ENCODE results near the gene LSM14B.
"Not testable (repeated sequence)": the region's sequence is repeated elsewhere in the genome, so short reads cannot be mapped to it uniquely, and the experiment has no call there.

Gene LSM14B

DNA sequence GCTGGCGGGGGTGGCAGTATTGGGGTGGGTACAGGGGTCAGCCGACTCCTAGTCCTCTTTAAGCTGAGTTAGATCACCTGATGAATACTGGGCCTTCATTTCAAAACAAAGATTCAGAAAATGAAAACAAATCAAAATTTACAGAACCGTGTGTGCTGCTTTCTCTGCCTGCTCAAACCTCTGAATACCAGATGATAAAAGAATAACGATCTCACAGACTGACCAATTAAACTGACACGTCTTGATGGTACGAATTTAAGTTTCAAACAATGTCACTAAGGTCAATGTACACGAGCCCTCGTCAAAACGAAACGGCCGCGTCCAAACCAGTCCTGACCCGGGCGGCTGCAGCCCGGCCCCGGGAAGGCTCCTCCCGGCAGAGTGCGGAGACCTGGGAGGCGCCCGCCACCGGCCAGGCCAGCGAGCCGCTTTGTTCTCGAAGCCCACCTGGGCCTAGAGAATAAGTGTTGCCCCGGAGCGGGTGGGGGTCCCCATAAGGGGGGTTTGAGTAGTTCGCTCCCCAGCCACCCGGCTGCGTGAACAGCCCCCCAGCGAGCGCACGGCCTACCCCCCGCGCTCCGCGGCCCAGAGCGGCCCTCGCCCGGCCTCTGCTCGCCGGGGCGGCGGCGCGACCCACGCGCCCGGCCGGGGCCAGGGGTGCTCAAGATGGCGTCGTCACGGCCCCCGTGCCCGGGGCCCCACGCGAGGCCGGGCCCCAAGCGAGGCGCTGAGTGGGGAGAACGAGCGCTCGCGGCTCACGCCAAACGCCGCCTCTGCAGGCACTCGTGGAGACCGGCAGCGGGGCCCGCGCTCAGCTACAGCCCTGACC is 20.2 kb downstream of the LSM14B start:
- no peak for DNase-seq (ENCODE audit: low read depth, low spot score)
- H3K4me3 ChIP-seq (ENCODE audit: low read length): peak overlapping the region; percentile 78

DNA sequence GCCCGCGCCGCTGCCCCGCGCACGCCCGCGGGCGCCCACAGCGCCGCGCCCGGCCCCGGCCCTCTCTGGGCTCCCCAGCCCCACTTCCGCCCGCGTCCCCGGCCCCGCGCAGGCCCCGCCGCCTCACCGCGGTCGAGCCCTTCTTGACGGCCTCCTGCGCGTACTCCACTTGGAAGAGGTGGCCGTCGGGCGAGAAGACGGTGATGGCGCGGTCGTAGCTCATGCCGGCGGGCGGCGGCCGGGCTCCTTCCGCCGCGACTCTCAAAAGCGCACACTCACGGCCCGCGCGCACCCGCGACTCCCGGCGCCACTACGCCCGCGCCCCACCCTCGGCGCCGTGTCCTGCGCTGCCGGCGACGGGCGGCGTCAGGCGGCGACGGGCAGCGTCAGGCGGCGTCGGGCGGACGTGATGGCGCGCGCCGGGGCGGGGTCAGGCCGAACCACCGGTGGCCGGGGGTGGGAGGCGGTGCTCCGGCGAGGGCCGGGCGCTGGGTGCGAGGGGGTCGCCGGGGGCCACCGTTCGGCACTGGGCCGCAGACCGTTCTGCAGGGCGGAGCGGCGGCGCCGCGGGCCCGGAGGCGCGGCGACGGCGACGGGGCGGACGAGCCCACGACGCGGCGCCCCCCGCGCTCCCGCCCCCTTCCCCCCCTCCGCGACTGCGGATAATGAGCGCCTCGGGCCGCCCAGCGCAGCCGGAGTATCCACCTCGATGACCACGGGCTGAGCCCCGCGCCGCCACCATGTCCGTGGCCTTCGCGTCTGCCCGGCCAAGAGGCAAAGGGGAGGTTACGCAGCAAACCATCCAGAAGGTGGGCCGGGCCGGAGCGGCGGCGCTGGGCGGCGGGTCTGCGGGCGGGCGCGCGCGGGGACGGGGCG is 21.0 kb downstream of the LSM14B start, which contains the start of the genes PSMA7 and SS18L1:
Gene PSMA7, minus strand, starts transcription at position 314 of the 876 bp plus-strand sequence. Its CDS starts 91 bp downstream, at position 223.
Gene SS18L1, plus strand, starts transcription at position 689 of the 876 bp plus-strand sequence. Its CDS starts 52 bp downstream, at position 741.
- DNase-seq (ENCODE audit: low read depth, low spot score): peak; percentile 64
- peak within 1 kb of the TSS; percentile 78 for H3K4me3 ChIP-seq (ENCODE audit: low read length)

GRCh38 chr20:62143957-62144825 is 21.9 kb downstream of the LSM14B start:
- H3K4me3 ChIP-seq (ENCODE audit: low read length): peak overlapping the region; percentile 65
- peak; percentile 28 for DNase-seq (ENCODE audit: low read depth, low spot score)

- DNase-seq (ENCODE audit: low read depth, low spot score): no peak
- no peak overlapping the region for H3K4me3 ChIP-seq (ENCODE audit: low read length)
Measured at GRCh38 chr20:62145688-62146018, 23.4 kb downstream of the LSM14B start.

DNA sequence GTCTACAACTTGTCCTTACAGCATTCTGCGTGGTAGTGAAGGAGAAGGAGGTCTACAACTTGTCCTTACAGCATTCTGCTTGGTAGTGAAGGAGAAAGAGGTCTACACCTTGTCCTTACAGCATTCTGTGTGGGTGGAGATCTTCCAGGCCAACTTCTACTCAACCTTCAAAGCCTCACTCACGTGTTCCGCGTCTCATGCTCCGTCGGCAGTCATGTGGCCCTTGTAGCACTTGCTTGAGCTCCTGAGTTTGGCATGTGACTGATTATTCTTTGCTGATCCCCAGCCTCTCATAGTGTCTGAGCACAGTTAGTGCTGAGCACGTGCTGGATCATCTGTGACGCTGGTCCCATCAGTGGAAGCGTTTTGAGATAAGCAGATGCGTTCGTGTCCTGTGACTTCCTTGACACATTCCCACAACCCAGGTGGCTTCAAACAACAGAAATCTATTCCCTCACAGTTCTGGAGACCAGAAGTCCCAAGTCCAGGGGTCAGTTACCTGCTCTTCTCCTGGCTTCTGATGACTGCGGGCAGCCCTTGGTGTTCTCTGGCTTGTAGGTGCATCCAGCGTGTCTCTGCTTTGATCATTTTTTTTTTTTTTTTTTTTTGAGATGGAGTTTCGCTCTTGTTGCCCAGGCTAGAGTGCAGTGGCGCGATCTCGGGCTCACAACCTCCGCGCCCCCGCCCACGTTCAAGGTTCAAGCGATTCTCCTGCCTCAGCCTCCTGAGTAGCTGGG is 23.9 kb downstream of the LSM14B start:
- no peak for DNase-seq (ENCODE audit: low read depth, low spot score)
- H3K4me3 ChIP-seq (ENCODE audit: low read length): no peak overlapping the region

- no peak overlapping the region for H3K4me3 ChIP-seq (ENCODE audit: low read length)
- DNase-seq (ENCODE audit: low read depth, low spot score): no peak
Measured at GRCh38 chr20:62147125-62147524, 24.9 kb downstream of the LSM14B start.

DNA sequence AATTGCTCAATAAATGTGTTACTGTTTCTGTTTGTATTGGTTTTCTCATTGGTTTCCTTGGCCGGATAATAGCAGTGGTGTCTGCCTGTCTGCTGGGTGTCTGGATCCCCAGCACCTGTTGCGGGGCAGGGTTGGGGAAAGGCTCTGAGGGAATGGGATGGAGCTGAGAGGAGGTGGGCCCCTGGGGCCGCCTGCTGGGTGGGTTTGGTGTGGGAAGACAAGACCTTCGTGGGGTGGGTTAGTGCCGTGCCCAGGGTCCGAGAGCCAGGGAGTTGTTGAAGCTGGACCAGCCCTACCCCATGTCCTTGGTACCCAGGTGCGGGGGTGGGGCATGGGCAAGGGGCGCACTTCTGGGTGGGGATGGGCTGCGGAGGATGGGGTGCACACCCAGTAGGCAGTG is 25.3 kb downstream of the LSM14B start:
- DNase-seq (ENCODE audit: low read depth, low spot score): no peak
- H3K4me3 ChIP-seq (ENCODE audit: low read length): no peak overlapping the region

- H3K4me3 ChIP-seq (ENCODE audit: low read length); DNase-seq (ENCODE audit: low read depth, low spot score): not testable (repeated sequence)
Measured at GRCh38 chr20:62148383-62148782, 26.1 kb downstream of the LSM14B start.

DNA sequence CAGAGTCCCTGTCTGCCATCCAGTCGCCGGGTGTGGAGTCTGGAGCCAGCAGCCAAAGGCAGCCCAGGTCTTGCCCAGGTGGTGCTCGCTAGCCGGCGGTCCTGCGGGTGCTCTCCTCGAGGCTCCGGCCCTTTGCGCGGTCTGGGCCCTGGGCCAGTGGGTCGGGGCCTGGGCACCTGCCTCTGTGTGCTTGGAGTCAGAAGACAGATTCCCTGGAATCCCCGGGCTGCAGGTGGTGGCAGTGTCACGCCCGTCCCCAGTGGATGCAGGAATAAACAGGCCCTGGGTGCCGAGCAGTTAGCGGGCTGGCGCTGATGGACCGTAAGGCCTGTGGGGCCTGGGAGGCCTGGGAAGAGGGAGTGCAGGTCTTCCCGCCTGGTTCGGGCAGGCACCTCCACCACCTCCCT is 26.6 kb downstream of the LSM14B start:
- no peak for DNase-seq (ENCODE audit: low read depth, low spot score)
- H3K4me3 ChIP-seq (ENCODE audit: low read length): no peak overlapping the region

DNA sequence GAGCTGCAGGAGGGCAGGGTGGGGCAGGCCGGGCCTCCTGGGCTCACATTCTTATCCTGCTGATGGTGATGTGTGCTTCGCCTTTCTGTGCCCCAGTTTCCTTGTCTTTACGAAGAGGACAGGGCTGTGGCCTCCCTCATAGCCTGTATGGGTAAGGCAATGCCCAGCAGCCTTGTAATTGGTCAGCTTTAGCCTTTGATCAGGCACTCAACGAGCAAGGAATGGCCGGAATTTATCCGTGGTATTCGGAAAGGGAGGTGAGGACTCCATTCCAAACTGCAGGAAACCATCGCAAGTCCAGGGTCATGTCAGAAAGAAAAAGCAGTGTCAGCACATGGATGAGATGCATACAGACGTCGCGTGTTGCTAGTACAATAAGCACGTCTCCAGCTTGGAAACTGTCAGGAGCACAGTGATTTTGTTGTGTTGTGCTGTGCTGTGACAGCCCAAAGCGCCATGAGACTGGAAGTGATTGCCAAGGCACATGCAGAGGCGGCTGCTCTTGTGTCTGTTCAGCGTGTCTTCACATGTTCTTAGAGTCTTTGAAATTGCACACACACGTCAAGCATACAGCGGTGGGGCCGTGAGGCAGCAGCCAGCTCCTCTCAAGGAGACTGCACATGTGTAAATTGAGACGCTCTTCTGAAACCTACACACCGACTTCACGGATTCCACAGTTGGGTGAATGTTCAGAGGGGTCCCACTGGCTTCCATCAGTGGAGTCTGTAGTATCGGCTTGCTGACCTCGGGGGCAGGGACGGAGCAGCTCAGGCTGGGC is 27.4 kb downstream of the LSM14B start:
- no peak for DNase-seq (ENCODE audit: low read depth, low spot score)
- H3K4me3 ChIP-seq (ENCODE audit: low read length): no peak overlapping the region

DNA sequence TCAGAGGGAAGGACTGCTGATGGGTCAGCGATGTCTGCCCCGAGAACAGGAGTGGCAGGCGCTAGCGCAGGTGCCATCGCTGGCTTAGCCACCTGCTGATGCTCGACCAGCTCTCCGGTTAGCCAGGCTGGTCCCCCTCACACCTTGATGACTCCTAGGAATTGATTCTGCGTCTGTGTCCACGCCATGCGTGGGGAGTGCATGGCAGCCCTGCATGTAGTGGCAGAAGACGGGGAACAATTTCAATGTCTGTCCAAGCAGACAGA is 28.0 kb downstream of the LSM14B start:
- DNase-seq (ENCODE audit: low read depth, low spot score): no peak
- no peak overlapping the region for H3K4me3 ChIP-seq (ENCODE audit: low read length)

DNA sequence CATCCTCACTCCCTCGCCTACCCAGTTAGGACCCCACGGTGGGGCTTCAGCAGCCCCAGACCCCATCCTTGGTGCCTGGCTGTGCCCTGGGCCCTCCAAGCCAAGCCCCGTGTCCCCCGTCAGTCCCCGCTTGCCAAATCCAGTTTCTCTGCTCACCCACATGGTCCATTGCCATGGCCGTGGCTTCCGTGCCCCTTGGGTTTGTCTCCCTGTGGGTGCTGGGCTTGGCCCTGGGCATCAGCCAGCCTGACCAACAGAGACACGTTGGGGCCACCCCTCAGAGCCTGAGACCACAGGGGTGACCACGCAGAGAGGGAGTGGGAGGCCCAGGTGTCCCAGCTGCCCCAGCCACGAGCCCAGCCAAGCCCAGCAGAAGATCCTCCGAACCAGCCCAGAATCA is 28.9 kb downstream of the LSM14B start:
- DNase-seq (ENCODE audit: low read depth, low spot score): no peak

DNA sequence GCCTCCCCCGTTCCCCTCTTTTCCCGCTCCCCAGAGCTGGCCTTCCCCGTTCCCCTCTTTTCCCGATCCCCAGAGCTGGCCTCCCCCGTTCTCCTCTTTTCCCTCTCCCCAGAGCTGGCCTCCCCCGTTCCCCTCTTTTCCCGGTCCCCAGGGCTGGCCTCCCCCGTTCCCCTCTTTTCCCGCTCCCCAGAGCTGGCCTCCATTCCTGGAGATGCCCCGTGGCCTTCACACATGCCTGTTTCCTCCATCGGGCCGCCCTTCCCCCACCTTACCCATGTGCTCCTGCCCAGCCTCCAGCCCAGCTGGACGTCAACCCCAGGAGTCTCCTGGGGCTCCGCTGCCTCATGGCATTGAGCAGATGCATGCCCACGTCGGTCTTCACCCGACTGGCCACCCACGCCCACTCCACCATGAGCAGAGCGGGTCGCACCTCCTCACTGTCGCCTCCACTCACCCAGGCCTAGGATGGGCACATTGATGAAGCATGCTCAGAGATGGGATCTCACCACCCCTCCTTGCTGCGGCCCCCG is 29.6 kb downstream of the LSM14B start:
- no peak overlapping the region for H3K4me3 ChIP-seq (ENCODE audit: low read length)
- DNase-seq (ENCODE audit: low read depth, low spot score): no peak

More for the DNA sequence above, 28.9 kb downstream of the LSM14B start:
- H3K4me3 ChIP-seq (ENCODE audit: low read length): no peak overlapping the region

DNA sequence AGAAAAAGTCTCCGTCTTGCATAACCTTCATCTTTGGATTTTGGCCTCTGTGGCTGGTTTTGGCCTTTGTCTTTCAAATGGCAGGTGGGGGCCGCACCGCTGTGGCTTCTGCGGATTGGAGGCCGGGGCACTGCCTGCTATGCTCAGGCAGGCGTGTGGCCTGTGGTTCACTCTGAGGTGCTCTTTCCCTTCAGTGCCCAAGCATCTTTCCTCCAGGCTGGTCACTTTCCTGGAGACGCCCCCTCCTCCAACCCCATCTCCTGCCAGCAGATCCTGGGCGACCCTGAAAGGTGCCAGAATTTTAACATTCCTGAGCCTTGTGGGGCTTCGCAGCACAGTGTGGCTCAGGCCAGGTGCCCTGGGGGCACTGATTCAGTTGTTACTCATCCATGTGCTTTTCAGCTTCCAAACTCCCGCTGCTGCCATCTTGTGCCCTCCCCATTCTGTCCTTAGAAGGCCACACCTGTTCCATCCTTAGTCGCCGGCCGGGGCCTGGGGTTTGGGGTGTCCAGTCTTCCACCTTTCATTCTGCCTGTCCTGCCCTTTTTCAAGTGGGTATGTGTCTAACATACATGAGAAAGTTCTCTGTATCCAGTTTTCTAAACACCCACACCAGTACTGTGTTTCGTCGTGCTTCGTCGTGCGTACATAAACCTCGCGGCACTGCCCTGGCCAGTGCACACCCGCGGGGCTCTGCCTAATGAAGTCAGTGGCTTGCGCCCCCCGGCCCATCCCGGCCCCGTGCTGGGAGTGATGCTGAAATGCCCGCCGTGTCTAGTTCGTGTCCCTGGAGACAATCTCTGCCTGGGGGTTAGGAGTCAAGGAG is 33.4 kb downstream of the LSM14B start:
- DNase-seq (ENCODE audit: low read depth, low spot score): no peak
- H3K4me3 ChIP-seq (ENCODE audit: low read length): no peak overlapping the region

DNA sequence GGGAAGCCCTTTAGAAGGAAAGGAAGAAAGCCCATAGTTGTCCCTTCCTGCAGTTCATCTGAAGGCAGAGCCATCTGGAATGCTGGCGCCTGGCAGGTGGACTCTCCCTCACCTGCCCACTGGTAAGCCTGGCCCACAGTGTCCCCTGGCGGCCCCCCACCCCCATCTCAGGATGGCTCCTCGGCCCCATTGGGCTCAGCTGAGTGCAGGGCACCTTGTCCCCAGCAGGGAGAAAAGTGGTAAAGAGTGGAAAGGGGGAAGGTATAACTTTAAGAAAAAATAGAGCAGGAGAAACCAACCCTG is 33.9 kb downstream of the LSM14B start:
- no peak for DNase-seq (ENCODE audit: low read depth, low spot score)
- no peak overlapping the region for H3K4me3 ChIP-seq (ENCODE audit: low read length)

GRCh38 chr20:62156592-62157386 is 34.5 kb downstream of the LSM14B start:
- no peak overlapping the region for H3K4me3 ChIP-seq (ENCODE audit: low read length)
- peak; percentile 32 for DNase-seq (ENCODE audit: low read depth, low spot score)

All from Jurkat, Clone E6-1 (cell line).